OCI-LY3 (cell line): Measurements from ENCODE around the gene OR2A25.

Source experiments
- CTCF ChIP-seq: fragments of 200-600, 300-600 bp; sonication (generic); IDR thresholded peaks from 2 replicates; pipeline ENCODE4 v1.5.1; 2014; ENCODE audit warnings: antibody characterized with exemption, low read length, low read depth
- EZH2phosphoT487 ChIP-seq: fragments of 200-600 bp; shearing (Covaris generic); IDR thresholded peaks from 2 replicates; pipeline ENCODE4 v1.6.1; 2018; ENCODE audit warnings: antibody characterized with exemption, mixed run types, low read depth

GRCh38 chr7:144020340-144020739 lies 49.3 kb upstream of the OR2A25 start:
- TF ChIP-seq CTCF (no peak), EZH2phosphoT487 (no peak)
